HepG2 (cell line): Measurements from ENCODE around the gene POC1A. TPM values are rescaled to one million over a fixed set of nuclear protein-coding genes. Genes with fewer than 3 reads are reported as not detected.

Experiments used
- GATAD1 ChIP-seq: IDR thresholded peaks from 2 replicates; pipeline ENCODE4 v1.6.1; 2016; ENCODE audit warnings: missing genetic modification reagents, missing compliant biosample characterization
- MTF2 ChIP-seq: sonication (generic); formaldehyde crosslinking; IDR thresholded peaks from 2 replicates; pipeline ENCODE4 v1.5.0; 2020; ENCODE audit warnings: missing genetic modification reagents, borderline replicate concordance
- RELA ChIP-seq: sonication (generic); formaldehyde crosslinking; IDR thresholded peaks from 2 replicates; pipeline ENCODE4 v1.4.0; 2020; ENCODE audit warnings: missing genetic modification reagents
- REPIN1 ChIP-seq: sonication (generic); formaldehyde crosslinking; IDR thresholded peaks from 2 replicates; pipeline ENCODE4 v1.8.0; 2022; ENCODE audit warnings: missing genetic modification reagents, low read depth, mild to moderate bottlenecking, borderline replicate concordance
- SMAD9 ChIP-seq: sonication (generic); formaldehyde crosslinking; IDR thresholded peaks from 2 replicates; pipeline ENCODE4 v1.5.1; 2020; ENCODE audit warnings: mild to moderate bottlenecking, missing genetic modification reagents
- SP5 ChIP-seq: IDR thresholded peaks from 2 replicates; pipeline ENCODE4 v1.6.1; 2016; ENCODE audit warnings: low read depth, borderline replicate concordance
- SRSF1 ChIP-seq: fragments of 200-400 bp; formaldehyde crosslinking; optimal IDR thresholded peaks from 2 replicates; pipeline ENCODE3; 2017; ENCODE audit warnings: mild to moderate bottlenecking, low read depth, low read length, moderate library complexity
- ZC3H4 ChIP-seq: sonication (generic); formaldehyde crosslinking; IDR thresholded peaks from 2 replicates; pipeline ENCODE4 v1.4.0; 2020; ENCODE audit warnings: missing genetic modification reagents, borderline replicate concordance
- ZFYVE20 ChIP-seq: sonication (generic); formaldehyde crosslinking; IDR thresholded peaks from 2 replicates; pipeline ENCODE4 v1.8.0; 2023; ENCODE audit warnings: low read depth, mild to moderate bottlenecking, moderate library complexity, missing genetic modification reagents, borderline replicate concordance
- ZNF138 ChIP-seq: sonication (generic); formaldehyde crosslinking; IDR thresholded peaks from 2 replicates; pipeline ENCODE4 v1.5.0; 2020; ENCODE audit warnings: mild to moderate bottlenecking, low read depth, missing genetic modification reagents
- ZNF205 ChIP-seq: IDR thresholded peaks from 2 replicates; pipeline ENCODE4 v1.6.1; 2018; ENCODE audit warnings: missing biosample characterization, missing genetic modification reagents
- ZNF441 ChIP-seq: sonication (generic); formaldehyde crosslinking; IDR thresholded peaks from 2 replicates; pipeline ENCODE4 v1.7.0; 2021; ENCODE audit warnings: missing genetic modification reagents, borderline replicate concordance
- ZNF629 ChIP-seq: sonication (generic); formaldehyde crosslinking; conservative IDR thresholded peaks from 2 replicates; pipeline ENCODE4 v1.5.0; 2020; ENCODE audit warnings: missing genetic modification reagents
- polyA plus RNA-seq, 8 experiments: library from polyadenylated mRNA; depleted of rRNA in 3 of 8; stranded (reverse) in 7 of 8; unstranded in 1 of 8; fragments of >200 nt; fragmentation: Illumina TruSeq in 4 of 8; extraction: Trizol in 4 of 8; gene quantifications; 2 replicates each; pipeline versions ENCODE4 v1.2.1 to v1.2.3, GENCODE V29; 2011 to 2016; ENCODE audit warnings: low read depth in 4 of 8, missing spikeins in 1 of 8, mixed read lengths in 1 of 8; ENCODE audit not compliant: insufficient read depth in 1 of 8
- total RNA-seq, 5 experiments: library from RNA; depleted of rRNA; stranded (reverse); fragments of >200 nt; fragmentation: Illumina TruSeq; extraction: Trizol; gene quantifications; 2 replicates each; pipeline ENCODE4 v1.2.3, GENCODE V29; 2016; ENCODE audit warnings: low read depth in 1 of 5
- TF ChIP-seq, protein P1 (sequence below): sonication (generic); formaldehyde crosslinking; IDR thresholded peaks from 2 replicates; pipeline ENCODE4 v1.4.0; 2020; ENCODE audit warnings: mild to moderate bottlenecking, missing genetic modification reagents
- TF ChIP-seq, protein P2 (sequence below): sonication (generic); formaldehyde crosslinking; IDR thresholded peaks from 2 replicates; pipeline ENCODE4 v1.4.0; 2020; ENCODE audit warnings: missing genetic modification reagents, borderline replicate concordance

The POC1A gene
- total and polyA plus RNA-seq, 2 of the 13 experiments (the other 11 are each of a cell fraction or from before 2014, with no cell fraction given), result 14.6 to 20.0 TPM

DNA sequence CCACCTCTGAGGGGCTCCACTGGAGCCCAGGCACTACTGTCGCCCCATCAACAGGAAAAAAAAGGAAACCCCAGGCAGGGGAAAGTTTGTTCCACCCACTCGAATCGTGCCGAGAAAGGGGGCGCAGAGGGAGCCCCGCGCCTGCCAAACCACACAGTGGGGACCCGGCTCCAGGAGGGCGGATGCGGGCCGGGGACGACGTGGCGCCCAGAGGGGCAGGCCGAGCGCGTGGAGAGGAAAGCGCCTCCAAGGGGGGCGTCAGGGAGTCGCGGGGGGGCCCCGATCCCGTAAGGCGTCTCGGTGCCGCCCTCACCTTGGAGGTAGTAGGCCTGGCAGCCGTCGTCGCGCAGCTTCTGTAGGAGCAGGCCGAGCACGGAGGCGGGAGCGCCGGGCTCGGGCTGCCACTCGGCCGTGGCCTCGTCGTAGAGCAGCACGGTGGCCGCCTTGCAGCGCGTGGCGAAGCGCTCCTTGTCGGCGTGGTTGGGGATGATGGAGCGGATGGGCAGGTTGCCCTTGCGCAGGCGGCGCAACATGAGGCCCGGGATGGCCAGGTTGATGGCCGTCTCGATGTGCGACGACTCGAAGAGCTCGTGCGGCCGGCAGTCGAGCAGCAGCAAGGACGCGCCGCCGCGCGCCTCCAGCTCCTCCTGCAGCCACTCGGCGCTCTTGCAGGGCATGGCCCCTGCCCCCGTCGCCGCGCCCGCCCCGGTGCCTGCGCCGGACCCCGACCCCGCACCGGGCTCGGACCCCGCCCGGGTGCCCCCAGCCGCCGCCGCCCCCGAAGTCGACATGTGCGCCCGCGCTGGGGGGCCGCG, 98.5 kb downstream of the POC1A start (continued):
- peak; percentile 63; the same call in 1 of the 2 replicates for TF ChIP-seq ZC3H4
- no peak for TF ChIP-seq ZNF205 (CRISPR knock-in tag)
- TF ChIP-seq SP5 (CRISPR knock-in tag), result no peak
- peak; percentile 20 for TF ChIP-seq SRSF1
- TF ChIP-seq MTF2, result peak; percentile 40; the same call in 1 of the 2 replicates
- TF ChIP-seq, protein P1, sequence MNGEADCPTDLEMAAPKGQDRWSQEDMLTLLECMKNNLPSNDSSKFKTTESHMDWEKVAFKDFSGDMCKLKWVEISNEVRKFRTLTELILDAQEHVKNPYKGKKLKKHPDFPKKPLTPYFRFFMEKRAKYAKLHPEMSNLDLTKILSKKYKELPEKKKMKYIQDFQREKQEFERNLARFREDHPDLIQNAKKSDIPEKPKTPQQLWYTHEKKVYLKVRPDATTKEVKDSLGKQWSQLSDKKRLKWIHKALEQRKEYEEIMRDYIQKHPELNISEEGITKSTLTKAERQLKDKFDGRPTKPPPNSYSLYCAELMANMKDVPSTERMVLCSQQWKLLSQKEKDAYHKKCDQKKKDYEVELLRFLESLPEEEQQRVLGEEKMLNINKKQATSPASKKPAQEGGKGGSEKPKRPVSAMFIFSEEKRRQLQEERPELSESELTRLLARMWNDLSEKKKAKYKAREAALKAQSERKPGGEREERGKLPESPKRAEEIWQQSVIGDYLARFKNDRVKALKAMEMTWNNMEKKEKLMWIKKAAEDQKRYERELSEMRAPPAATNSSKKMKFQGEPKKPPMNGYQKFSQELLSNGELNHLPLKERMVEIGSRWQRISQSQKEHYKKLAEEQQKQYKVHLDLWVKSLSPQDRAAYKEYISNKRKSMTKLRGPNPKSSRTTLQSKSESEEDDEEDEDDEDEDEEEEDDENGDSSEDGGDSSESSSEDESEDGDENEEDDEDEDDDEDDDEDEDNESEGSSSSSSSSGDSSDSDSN (CRISPR knock-in tag), result peak; percentile 51; the same call in 1 of the 2 replicates
- no peak for TF ChIP-seq RELA (CRISPR knock-in tag)
- TF ChIP-seq GATAD1 (CRISPR knock-in tag), result no peak
- TF ChIP-seq ZNF629, result no peak
- peak; percentile 53; the same call in 1 of the 2 replicates for TF ChIP-seq ZNF138 (CRISPR knock-in tag)
- TF ChIP-seq ZFYVE20 (CRISPR knock-in tag), result 0 out of 2 replicates have a peak, but pooled peaks have one; percentile 72
- TF ChIP-seq, protein P2, sequence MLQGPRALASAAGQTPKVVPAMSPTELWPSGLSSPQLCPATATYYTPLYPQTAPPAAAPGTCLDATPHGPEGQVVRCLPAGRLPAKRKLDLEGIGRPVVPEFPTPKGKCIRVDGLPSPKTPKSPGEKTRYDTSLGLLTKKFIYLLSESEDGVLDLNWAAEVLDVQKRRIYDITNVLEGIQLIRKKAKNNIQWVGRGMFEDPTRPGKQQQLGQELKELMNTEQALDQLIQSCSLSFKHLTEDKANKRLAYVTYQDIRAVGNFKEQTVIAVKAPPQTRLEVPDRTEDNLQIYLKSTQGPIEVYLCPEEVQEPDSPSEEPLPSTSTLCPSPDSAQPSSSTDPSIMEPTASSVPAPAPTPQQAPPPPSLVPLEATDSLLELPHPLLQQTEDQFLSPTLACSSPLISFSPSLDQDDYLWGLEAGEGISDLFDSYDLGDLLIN (CRISPR knock-in tag), result peak; percentile 81; the same call in 1 of the 2 replicates
- 0 out of 2 replicates have a peak, but pooled peaks have one; percentile 75 for TF ChIP-seq SMAD9
- TF ChIP-seq ZNF441, result peak; percentile 39; the same call in 1 of the 2 replicates
- peak; percentile 62; the same call in 1 of the 2 replicates for TF ChIP-seq REPIN1 (CRISPR knock-in tag)
